GM21825 (cell line): Measurements from ENCODE around the gene RREB1.

Source experiments
- ATAC-seq: cut with Tn5 transposase; IDR thresholded peaks from one replicate; pipeline ENCODE4 v1.9.1; 2021; ENCODE audit warnings: mild to moderate bottlenecking, moderate library complexity; ENCODE audit not compliant: unreplicated experiment

The RREB1 gene

DNA sequence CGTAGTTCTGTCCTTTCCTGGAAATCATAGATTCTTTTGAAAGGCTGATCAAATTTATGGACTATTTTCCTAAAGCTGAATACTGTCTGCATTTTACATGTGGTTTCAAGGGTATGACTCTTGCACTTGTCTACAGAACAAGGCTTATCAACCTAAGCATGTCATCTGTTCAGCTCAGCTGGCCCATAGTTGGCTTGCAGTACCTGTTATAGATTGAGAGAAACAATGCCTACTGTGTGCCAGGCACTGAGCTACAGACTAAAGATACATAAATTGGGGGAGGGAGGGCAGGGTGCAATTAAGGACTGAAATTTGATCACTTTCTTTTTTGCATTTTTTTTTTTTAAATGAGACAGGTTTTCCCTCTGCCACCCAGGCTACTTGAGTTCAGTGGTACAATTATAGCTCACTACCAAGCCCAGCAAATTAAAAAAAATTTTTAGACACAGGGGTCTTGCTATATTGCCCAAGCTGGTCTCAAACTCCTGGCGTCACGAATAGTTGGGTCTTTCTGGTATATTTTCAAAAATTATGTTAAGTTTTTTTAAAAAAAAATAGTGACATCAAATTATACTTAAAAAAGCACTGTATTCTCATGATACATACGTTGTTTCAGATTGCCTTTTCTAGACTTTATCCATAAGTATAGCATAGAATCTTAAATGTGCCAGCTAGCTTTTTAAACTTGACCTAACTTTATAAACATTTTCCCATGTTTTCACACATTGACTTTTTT, 52.2 kb downstream of the RREB1 start:
- no peak for ATAC-seq

DNA sequence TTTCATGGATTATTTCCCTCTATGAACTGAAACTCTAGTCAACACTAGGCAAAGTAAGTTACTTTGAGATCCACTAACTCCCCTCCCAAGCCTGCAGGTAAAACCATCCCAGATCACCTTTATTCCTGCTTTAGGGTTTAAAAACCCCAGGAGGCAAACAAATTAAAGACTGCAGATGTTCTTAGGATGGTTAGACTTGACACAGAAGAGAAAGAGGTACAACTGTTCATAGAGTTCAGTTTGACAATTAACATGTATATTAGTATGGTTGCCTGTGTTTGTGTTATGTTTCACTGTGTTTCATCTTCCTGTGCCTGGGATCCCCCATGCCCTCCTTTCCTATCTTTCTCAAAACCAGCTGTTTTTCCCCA, 53.5 kb downstream of the RREB1 start:
- ATAC-seq = no peak

DNA sequence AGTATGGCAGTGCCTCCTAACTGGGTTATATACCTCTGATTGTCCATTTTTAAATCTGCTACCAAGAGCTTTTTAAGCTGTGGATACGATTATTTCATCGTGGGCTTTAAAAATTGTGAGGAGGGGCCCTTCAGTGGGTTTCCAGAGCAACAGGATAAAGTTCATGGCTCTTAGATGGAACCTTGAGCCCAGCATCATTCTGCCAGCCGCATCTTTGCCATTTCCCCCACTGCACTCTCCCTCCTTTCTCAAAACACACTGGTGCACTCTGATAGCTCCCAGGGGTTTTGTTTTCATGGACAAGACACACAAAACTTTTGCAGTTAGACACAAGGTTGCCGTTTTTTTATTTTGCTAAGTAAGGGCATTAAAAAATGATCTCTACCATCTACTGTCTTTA, 54.1 kb downstream of the RREB1 start:
- ATAC-seq = no peak

DNA sequence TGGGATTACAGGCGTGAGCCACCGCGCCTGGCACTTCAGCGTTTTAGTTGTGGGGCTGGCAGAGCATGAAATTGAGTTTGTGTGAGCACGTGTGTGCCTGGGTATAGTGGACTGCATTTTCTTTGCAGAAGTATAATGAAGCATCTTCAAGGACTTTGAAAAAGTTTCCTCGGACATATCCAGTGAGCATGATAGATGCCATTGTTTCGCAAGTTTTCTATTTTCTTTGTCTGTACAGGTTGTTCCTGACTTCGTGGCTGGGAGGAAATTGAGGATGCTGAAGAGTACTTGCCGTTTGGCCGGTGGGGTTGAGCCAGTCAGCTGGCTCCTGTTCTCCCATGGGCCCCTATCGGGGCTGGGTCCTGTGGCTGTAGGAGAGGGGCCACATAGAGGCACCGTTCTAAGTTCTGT, 55.9 kb downstream of the RREB1 start:
- ATAC-seq = no peak

DNA sequence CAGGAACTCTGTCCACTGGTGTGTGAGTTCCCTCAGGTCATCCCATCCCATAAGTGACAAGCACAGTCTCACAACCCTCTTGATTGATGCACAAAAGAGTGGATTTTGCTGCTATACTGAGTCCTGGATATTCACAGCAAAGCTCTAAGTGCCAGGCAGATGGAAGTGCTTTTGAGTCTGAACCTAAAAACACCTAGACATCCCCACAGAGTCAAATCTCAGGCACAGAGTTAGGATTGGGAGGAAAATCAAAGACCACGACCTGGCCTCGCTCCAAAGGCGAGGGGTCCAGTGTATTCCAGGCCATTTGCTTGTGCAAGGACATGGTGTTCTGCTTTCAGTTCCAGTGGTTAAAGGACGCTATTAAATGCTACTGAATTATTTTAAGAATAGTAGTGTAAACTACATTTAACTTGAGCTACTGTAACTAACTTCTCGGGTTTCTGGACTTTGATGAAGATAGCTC, 56.8 kb downstream of the RREB1 start:
- ATAC-seq = no peak

DNA sequence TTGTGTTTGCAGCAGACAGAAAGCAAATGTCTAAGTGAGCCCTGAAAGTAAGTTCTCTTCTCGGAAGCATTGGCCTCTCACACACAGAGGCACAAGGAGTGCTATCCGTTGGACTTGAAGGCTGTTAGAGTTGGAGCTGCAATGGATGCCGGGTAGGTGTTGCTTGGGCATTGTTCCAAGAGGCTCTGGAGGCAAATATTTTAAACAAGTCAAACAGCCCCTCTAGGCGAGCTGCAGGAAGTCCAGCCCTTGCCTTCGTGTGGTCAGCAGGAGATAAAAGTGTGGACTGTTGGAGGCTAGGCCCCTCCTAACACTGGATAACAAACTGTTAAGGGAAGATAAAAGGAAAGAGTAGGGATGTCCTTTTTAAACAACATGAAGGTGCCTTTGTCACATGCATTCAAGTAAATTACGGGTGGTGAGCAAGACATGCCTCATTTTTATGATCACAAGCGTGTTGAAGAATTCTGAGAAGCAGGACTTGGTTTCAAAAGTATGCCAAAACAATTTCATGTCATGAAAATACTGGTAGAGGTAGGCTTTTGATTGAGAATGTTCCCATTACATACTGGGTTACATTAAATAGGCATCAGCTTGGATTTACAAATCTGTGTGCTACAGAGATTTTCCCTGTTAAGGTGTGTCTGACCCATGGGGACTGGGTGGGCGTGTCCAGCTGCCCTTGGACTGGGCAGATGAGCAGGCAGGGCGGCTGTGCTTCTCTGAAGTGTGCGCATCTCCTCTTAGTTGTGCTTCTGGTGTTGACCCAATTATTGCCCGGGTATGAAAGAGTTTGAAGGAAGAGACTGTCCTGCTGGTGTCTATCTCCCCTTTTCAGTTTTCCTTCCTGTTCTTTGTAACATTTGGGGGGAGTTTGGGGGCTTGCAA, 57.5 kb downstream of the RREB1 start:
- no peak for ATAC-seq

DNA sequence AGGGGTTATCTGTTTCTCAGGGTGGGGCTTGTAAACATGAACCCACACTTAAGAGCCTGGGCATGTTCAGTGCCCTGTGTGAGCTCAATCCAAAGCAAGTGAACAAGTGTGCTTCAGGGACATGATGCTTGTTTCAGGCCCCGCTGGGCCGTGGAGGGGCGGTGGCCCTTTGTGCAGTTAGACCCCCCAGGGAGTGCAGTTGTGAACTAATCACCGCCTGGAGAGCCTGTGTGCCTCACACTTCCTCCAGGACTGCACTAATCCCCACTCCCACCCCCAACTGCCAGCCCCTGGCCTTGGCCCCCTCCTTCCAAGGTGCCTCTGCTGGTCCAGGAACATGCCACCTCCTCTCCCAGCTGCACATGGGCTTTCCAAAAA, 58.1 kb downstream of the RREB1 start:
- no peak for ATAC-seq

DNA sequence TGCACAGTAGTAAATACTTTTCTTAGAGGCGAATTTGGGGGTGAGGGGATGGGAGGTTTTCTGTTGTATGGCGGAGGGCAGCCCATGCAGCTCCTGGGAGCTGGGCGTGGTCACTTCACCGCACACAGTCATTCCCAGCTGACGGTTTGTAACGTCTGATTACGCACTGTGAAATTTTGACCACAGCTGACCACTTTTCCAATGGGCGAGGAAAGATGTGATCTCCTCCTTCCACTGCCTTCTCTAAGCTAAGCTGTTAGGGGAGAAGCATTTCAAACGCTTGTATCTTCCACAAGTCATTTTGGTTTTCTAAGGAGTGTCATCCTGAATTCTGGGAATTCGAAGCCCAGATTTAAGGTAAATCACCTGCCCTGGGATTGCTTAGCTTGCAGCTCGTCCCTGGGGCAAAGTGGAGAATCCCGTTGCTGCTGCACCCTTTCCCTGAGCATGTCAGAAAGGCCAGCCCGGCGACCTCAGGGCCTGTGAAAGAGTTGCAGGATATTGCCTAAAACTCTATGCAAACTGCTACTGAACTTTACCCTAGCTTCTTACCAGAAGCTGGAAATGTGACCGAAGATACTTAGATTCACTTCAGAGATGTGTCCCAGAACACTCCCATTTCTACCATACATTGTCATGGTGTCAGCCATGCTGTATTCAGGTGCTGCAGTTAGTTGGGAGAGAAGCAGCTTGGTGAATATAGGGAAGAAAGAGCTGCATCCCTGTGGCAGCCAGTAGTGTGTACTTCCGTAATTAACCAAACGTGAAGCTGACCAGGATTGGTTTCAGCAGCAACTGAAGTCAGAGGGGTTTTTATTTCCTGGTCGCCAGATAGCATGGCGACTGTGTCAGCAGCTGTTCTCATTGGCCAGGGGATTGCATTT, 58.9 kb downstream of the RREB1 start:
- ATAC-seq = no peak

DNA sequence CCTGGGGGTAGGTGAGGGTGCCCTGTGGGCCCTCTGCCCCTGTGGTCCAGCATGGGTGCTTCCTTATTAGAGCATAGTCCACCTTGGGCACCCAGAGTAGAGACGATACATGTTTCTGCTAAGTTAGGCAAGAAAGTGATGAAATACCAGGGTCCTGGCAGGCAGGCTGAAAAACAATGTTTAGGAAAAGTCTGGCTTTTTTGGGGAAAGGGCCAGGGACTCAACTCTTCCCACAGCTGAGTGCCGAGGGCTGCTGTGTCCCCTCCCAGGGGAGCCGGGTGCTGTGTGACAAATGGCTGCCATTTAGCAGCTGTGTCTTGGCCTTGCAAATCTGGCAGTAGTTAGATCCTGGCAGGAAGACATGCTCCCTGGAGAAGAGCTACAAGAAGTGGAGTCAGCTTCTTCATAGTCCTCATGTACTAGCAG, 61.5 kb downstream of the RREB1 start:
- ATAC-seq = no peak

DNA sequence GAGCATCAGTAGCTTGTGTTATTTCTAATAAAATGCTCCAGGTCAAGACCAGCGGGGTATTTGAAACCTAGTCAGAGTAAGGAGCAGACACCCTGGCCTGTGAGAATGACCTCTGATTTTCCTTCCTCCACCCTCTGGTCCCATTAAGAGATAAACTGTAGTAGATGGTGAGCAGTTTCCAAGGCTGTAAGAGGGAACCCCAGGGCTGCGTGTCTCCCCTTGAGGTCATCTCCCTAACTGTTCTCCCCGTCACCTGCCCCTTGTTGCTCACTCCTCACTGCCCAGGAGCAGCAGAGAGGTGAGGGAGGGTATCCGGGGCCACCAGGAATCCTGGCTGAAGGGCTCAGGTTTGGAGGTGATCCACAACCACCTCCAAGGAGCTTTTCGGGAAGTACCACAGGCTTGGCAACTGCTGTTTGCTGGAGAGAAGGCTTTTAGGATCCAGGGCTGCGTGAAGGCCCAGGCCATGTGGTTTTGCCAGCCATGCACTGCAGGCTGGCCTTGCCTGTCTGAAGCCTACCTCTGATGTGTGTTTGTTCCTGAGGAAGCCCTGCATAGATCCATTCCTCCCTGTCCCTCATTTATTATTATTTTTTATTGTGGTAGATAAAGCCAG, 62.5 kb downstream of the RREB1 start:
- ATAC-seq = no peak

DNA sequence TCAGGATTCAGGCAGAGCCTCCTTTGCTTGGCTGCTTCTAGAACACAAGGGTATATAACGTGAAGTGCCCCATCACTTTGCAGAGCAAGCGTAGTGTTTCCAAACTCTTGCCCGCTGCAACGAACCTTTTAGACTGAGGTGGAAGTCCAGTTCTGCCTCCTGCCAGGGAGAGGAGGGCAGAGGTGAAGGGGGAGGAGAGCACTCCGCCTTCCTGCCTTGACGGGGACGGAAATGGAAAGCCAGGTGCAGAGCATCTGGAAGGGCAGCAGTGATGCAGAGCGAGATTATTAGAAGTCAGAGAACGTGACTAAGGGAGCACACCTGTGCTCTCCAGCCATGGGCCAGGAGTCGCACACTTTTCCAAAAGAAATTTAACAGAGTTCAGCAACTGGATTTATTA, 63.4 kb downstream of the RREB1 start:
- no peak for ATAC-seq

DNA sequence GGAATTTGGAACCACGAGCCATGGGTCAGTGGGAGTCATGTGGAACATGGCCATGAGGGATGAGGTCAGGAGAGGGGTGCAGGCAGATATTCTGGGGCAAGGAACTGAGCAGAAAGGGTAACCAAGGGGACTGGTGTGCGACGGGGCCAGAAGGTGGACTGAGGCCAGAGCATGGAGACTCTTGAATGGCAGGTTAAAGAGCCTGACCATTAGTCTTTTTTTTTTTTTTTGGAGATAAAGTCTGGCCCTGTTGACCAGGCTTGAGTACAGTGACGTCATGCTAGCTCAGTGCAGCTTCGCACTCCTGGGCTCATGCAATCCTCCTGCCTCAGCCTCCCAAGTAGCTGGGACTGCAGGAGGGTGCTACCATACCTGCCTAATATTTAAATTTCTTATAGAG, 64.0 kb downstream of the RREB1 start:
- no peak for ATAC-seq

DNA sequence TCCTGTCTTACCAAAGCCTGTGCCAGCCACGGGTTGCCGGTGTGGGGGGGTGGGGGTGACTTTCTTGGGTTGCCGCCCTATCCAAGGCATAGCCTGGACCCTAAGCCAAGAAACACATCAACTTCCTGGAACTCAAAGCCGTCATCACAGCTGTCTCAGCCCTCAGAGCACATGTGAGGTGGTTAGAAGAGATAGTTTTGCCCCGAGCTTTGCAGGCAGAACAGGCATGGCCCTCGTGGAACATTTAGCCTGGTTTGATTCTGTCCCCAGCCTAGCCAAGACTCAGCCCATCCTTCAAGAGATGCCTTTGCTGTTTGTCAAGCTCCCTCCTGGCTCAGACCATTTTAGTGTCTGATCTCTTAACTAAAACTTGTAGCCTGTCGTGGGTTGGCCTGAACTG, 64.9 kb downstream of the RREB1 start:
- no peak for ATAC-seq

DNA sequence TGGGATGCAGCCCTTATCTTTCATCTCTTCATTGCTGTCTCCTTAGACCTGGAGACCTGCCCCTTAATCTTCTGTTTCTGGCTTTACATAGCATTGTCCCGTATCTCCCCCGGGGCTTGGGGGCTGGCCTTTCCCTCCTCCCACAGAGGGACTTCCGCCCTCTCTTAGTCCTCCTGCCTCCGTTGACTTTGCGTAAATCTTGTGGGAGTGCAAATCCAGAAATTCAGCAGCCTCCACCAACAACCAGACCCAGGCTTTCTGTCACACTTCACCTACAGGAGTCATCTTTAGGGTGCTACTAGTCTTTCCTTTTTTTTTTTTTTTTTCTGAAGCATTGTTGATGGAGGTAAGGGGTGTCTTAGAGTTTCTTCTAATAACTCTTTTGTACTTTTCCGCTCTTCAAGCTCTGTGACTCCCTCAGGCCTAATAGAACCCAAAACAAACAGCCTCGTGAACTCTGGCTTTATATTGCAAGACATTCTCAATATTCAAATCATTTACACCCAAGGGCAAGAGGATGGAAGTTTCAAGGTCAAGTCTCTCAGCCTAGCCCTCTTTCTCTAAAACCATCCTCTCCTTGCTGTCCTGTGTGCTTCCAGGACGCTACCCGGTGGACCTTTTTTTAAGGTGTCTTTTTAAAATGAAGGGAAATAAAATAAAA, 66.2 kb downstream of the RREB1 start:
- ATAC-seq = no peak

DNA sequence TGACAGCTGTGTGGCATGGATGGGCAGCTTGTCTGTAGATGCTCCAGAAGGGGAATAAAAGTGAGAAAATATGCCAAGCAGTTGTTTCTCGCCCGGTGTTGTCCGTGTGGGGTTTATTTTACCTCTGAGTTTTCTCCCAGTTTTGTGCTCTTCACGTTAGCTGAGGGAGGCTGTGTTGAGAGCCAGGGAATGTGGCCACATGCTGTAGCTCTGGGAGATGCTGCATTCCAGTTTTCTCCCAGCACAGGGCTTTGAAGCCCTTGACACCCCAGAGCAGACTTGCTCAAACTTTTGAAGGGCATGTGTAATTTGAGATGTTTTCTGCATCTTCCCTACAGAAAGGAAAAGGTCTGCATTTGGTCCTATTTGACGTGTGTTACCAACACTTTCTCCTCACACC, 67.7 kb downstream of the RREB1 start:
- no peak for ATAC-seq

DNA sequence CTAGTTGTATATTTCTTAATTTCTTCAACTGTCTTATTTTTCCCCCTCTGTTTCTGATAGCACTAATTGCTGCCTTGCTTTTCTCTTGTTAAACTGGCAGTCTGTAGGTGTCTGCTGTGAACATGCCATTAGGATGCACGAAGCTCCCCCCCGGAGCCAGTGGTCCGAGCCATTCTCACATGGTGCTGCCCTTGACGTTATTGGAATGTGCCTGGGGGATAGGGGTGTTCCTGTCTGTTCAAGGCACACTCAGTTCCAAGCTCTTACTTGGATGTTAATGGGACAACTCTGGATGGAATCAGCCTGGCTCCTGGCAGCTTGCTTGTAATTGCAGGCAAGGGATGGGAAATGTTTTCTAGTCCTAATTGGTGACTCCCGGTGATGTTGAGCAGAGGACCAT, 68.4 kb downstream of the RREB1 start:
- ATAC-seq = no peak

DNA sequence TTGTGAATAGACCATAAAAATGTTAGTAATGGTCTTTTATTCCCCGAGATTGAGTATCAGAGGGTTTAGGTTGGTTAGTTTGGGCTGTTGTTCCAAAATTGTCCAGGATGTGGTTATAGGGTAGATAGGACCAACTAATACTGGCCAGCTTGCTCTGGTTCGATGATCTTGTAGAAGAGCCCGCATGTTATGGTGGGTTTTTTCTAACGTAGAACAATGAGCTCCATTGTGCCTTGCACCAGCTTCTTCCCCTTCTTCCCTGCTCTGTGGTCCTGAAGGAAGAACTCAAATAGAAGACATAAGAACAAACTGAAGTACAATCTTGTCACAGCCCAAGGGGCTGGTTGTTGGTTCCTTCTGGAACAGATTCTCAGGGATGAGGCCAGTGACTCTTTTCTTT, 70.5 kb downstream of the RREB1 start:
- no peak for ATAC-seq

DNA sequence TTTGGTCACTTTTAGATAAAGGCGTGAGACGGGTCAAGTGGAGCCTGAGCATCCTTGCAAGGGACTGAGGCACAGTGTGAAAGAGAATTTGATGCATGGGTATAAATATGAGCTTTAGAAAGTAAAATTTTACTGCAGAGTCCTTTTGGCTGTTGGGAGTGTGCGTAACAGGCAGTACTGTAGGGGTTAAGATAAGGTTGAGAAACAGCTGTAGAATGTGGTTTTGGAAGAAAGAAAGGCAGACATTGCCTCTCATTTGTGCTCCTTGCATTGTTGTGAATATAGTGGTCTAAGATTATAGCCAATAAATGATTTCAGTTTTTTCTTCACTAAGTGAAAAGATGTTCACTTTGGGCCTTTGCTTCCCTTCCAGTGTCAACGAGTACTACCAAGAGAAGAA, 73.0 kb downstream of the RREB1 start:
- ATAC-seq = no peak

DNA sequence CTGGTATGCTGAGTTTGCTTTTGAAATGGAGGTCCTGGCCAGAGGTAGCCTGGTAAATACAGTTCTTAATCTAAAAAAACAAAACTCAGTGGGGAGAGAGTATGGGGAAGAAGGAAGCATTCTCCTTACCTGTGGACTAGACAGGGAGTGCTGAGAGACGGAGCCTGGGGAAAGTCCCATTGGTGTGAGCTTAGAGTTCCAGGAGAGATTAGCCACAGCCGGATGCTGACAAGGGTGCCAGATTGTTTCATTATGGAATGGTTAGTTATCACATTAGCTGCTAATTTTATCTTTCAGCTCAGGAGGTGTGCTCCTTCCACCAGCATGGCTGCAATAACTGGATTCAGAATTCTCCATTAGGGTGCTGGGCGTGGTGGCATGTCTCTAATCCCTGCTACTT, 75.9 kb downstream of the RREB1 start:
- ATAC-seq = no peak

DNA sequence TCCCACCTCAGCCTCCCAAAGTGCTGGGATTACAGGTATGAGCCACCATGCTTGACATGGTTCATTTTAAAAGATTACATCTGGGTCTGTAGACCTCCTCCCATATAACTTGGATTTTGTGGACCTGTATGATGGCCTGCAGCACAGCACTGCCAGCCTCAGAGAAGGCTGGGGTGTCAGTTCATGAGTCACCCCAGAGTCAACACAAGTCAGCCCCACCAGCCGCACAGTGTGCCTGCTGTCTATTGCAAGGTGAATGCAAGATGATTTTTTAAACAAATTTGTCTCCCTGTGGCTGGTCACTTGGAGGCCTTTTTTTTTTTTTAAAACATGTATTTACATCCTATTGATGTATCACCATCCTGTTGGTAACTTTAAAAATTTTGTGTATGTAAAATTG, 76.7 kb downstream of the RREB1 start:
- no peak for ATAC-seq
